DND-41 (cell line): ENCODE measurements around the gene COL9A3.

Experiments used
- ATAC-seq: fragments of 200-7000 bp; cut with Tn5 transposase; 3 replicates; pipeline ENCODE4 v1.9.1; 2021; ENCODE audit warnings: low read depth; ENCODE audit not compliant: insufficient read depth
- DNase-seq: peaks from one replicate; pipeline ENCODE4 v3.0.0-alpha.2; 2020
- H2AFZ ChIP-seq: 2 replicates; pipeline ENCODE4 v1.6.0; 2012; ENCODE audit warnings: low read depth, low read length
- H3K27ac ChIP-seq: 2 replicates; pipeline ENCODE4 v1.5.1; 2012; ENCODE audit warnings: low read length, inconsistent platforms
- H3K27me3 ChIP-seq: fragments of 200-600 bp; sonication (generic); 2 replicates; pipeline ENCODE4 v1.6.0; 2012; ENCODE audit warnings: low read length, mild to moderate bottlenecking, inconsistent platforms; ENCODE audit not compliant: insufficient read depth, poor library complexity
- H3K36me3 ChIP-seq: 2 replicates; pipeline ENCODE4 v1.5.1; 2012; ENCODE audit warnings: low read length, inconsistent platforms; ENCODE audit not compliant: insufficient read depth
- H3K4me1 ChIP-seq: 2 replicates; pipeline ENCODE4 v1.5.1; 2012; ENCODE audit warnings: mild to moderate bottlenecking, low read length; ENCODE audit not compliant: insufficient read depth
- H3K4me2 ChIP-seq: 2 replicates; pipeline ENCODE4 v1.6.0; 2012; ENCODE audit warnings: mild to moderate bottlenecking, moderate library complexity, low read length, inconsistent platforms; ENCODE audit not compliant: insufficient read depth
- H3K4me3 ChIP-seq, 2 experiments: fragments of 200-600 bp in 1 of 2; shearing (Covaris generic) in 1 of 2; 2 replicates each; pipeline ENCODE4 v1.5.1; 2012 to 2016; ENCODE audit warnings: inconsistent platforms in 2 of 2, low read length in 2 of 2, mild to moderate bottlenecking in 2 of 2, low read depth in 1 of 2, moderate library complexity in 1 of 2
- H3K79me2 ChIP-seq: 2 replicates; pipeline ENCODE4 v1.6.0; 2012; ENCODE audit warnings: low read length, inconsistent platforms; ENCODE audit not compliant: insufficient read depth
- H3K9ac ChIP-seq: 2 replicates; pipeline ENCODE4 v1.6.0; 2012; ENCODE audit warnings: low read depth, mild to moderate bottlenecking, inconsistent platforms, low read length, moderate library complexity
- H3K9me3 ChIP-seq: 2 replicates; pipeline ENCODE4 v1.5.1; 2012; ENCODE audit warnings: low read length, moderate library complexity, mild to moderate bottlenecking, inconsistent platforms; ENCODE audit not compliant: insufficient read depth, severe bottlenecking
- H4K20me1 ChIP-seq: 2 replicates; pipeline ENCODE4 v1.6.0; 2012; ENCODE audit warnings: low read length; ENCODE audit not compliant: insufficient read depth
- CTCF ChIP-seq: IDR thresholded peaks from 2 replicates; pipeline ENCODE4 v1.5.1; 2012; ENCODE audit warnings: borderline replicate concordance, low read length, moderate library complexity, mild to moderate bottlenecking; ENCODE audit not compliant: poor library complexity, severe bottlenecking; ENCODE audit errors: extremely low read depth
- EZH2 ChIP-seq: IDR thresholded peaks from 3 replicates; pipeline ENCODE4 v1.6.1; 2012; ENCODE audit warnings: borderline replicate concordance, low read depth, mild to moderate bottlenecking, moderate library complexity, low read length, inconsistent platforms; ENCODE audit not compliant: severe bottlenecking

Gene COL9A3

GRCh38 chr20:62876501-62876901, 59.7 kb downstream of the COL9A3 start:
- no peak for DNase-seq
- peaks cover 24% of the 10 kb centered on the region for H4K20me1 ChIP-seq
- no peak overlapping the region for H3K27ac ChIP-seq
- no peaks in the 10 kb centered on the region for H3K9me3 ChIP-seq
- peaks cover 19% of the 10 kb centered on the region for H3K4me1 ChIP-seq
- H3K36me3 ChIP-seq: peaks cover 25% of the 10 kb centered on the region
- no peak overlapping the region for H3K4me2 ChIP-seq
- H2AFZ ChIP-seq: no peak overlapping the region
- H3K9ac ChIP-seq: no peak overlapping the region
- TF ChIP-seq EZH2 (no peak), CTCF (no peak)
- no peak overlapping the region for H3K4me3 ChIP-seq
- H3K27me3 ChIP-seq: no peaks in the 10 kb centered on the region
- ATAC-seq: peak; percentile 41
- no peaks in the 10 kb centered on the region for H3K79me2 ChIP-seq

- TF ChIP-seq CTCF (no peak), EZH2 (no peak)
- DNase-seq (no peak), ATAC-seq (peak; percentile 42)
- Histone ChIP-seq H3K9me3 (no peaks in the 10 kb centered on the region), H3K36me3 (peaks cover 32% of the 10 kb centered on the region), H3K4me1 (peaks cover 19% of the 10 kb centered on the region), H3K4me2 (no peak overlapping the region), H2AFZ (no peak overlapping the region), H3K79me2 (no peaks in the 10 kb centered on the region), H3K27me3 (no peaks in the 10 kb centered on the region), H3K9ac (no peak overlapping the region), H3K27ac (no peak overlapping the region), H4K20me1 (peaks cover 24% of the 10 kb centered on the region), H3K4me3 (no peak overlapping the region)
Observed at GRCh38 chr20:62876902-62877816, 60.3 kb downstream of the COL9A3 start.

- ATAC-seq (no peak), DNase-seq (no peak)
- no peak overlapping the region for H3K27ac ChIP-seq
- H3K9ac ChIP-seq: no peak overlapping the region
- H3K36me3 ChIP-seq: peaks cover 37% of the 10 kb centered on the region
- no peak overlapping the region for H2AFZ ChIP-seq
- no peaks in the 10 kb centered on the region for H3K27me3 ChIP-seq
- H3K4me2 ChIP-seq: no peak overlapping the region
- no peak overlapping the region for H3K4me3 ChIP-seq
- peaks cover 24% of the 10 kb centered on the region for H4K20me1 ChIP-seq
- H3K79me2 ChIP-seq: no peaks in the 10 kb centered on the region
- H3K9me3 ChIP-seq: no peaks in the 10 kb centered on the region
- TF ChIP-seq EZH2 (no peak), CTCF (no peak)
- peaks cover 13% of the 10 kb centered on the region for H3K4me1 ChIP-seq
Observed at GRCh38 chr20:62878244-62879038, 61.6 kb downstream of the COL9A3 start.
